Mesothelial cell of epicardium (in vitro differentiated cells): ENCODE results near the gene STK40. TPM values are rescaled to one million over a fixed set of nuclear protein-coding genes. Genes with fewer than 3 reads are reported as not detected.

Experiments used
- DNase-seq, 2 experiments: peaks; one replicate each; pipeline ENCODE4 v3.0.0; 2021; ENCODE audit warnings: low spot score in 2 of 2; ENCODE audit not compliant: unreplicated experiment in 2 of 2
- H3K27ac Mint-ChIP-seq: 2 replicates; pipeline ENCODE4 v1.8.0; 2021; ENCODE audit warnings: mixed read lengths
- H3K27me3 Mint-ChIP-seq: 2 replicates; pipeline ENCODE4 v1.8.0; 2021; ENCODE audit warnings: low read depth, mixed read lengths
- H3K36me3 Mint-ChIP-seq: 2 replicates; pipeline ENCODE4 v1.8.0; 2021; ENCODE audit warnings: mixed read lengths
- H3K4me1 Mint-ChIP-seq: 2 replicates; pipeline ENCODE4 v1.8.0; 2021; ENCODE audit warnings: mixed read lengths
- H3K4me3 Mint-ChIP-seq: 2 replicates; pipeline ENCODE4 v1.8.0; 2021; ENCODE audit warnings: mild to moderate bottlenecking, moderate library complexity, mixed read lengths
- H3K9me3 Mint-ChIP-seq: 2 replicates; pipeline ENCODE4 v1.8.0; 2021; ENCODE audit warnings: mixed read lengths
- total RNA-seq: library from RNA; stranded (reverse); gene quantifications from 3 replicates; pipeline ENCODE4 v1.2.1, GENCODE V29; 2021
- TF ChIP-seq, protein P1 (sequence below): fragments of 200-600 bp; sonication (generic); IDR thresholded peaks from one replicate; pipeline ENCODE4 v1.5.0; 2021; ENCODE audit warnings: antibody characterized with exemption; ENCODE audit not compliant: unreplicated experiment

Gene STK40
- total RNA-seq, 1 donor from 2014 or later, result 42.7 TPM

DNA sequence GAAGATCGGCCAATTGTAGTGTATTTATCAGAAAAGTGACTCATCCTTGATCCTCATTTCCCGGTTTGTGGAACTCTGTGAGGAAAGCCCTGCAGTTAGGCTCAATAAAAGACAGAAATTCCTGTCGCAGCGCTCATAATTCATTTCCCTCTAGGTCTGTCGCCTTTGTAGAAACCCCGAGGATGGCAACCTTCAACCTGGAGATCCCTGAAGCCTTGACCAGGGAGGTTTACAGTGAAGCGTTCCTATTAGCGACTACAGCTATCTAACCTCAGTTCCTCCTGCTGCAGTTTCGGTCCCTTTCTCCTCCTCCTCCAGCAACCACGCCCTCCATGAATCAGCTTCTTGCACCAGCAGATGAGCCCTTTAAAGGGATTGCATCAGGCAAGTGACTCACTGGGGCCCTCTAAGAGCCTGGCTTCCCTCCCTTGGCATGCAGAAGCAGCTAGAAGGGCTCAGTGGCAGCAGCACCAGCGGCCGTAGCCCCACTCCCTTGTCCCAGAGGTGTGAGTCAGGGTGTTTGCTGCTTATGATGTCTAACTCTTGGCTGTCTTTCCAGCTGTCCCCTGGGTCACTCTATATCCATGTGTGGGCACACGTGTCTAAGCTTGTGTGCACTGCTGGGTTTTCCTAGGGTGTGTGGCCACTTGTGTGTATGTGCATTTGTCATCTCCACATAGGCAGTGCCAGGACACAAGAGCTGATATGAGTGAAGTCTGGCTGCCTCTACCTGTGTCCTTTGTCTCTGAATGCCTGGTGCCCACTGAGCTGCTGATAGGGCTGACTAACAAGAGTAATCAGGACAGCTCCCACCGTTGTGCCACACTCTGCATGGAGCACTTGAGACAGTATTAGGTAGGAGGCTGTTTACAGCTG is 779 bp upstream of the STK40 start:
- Mint-ChIP-seq H3K36me3 (peaks cover 7% of the 10 kb centered on the region), H3K27me3 (no peaks in the 10 kb centered on the region), H3K9me3 (no peaks in the 10 kb centered on the region), H3K4me1 (peaks cover 33% of the 10 kb centered on the region), H3K27ac (peak overlapping the region; percentile 97), H3K4me3 (peak overlapping the region; percentile 95)
- TF ChIP-seq, protein P1, sequence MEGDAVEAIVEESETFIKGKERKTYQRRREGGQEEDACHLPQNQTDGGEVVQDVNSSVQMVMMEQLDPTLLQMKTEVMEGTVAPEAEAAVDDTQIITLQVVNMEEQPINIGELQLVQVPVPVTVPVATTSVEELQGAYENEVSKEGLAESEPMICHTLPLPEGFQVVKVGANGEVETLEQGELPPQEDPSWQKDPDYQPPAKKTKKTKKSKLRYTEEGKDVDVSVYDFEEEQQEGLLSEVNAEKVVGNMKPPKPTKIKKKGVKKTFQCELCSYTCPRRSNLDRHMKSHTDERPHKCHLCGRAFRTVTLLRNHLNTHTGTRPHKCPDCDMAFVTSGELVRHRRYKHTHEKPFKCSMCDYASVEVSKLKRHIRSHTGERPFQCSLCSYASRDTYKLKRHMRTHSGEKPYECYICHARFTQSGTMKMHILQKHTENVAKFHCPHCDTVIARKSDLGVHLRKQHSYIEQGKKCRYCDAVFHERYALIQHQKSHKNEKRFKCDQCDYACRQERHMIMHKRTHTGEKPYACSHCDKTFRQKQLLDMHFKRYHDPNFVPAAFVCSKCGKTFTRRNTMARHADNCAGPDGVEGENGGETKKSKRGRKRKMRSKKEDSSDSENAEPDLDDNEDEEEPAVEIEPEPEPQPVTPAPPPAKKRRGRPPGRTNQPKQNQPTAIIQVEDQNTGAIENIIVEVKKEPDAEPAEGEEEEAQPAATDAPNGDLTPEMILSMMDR, result no peak
- DNase-seq, result peak in 1 of 2 experiments; percentile 70

DNA sequence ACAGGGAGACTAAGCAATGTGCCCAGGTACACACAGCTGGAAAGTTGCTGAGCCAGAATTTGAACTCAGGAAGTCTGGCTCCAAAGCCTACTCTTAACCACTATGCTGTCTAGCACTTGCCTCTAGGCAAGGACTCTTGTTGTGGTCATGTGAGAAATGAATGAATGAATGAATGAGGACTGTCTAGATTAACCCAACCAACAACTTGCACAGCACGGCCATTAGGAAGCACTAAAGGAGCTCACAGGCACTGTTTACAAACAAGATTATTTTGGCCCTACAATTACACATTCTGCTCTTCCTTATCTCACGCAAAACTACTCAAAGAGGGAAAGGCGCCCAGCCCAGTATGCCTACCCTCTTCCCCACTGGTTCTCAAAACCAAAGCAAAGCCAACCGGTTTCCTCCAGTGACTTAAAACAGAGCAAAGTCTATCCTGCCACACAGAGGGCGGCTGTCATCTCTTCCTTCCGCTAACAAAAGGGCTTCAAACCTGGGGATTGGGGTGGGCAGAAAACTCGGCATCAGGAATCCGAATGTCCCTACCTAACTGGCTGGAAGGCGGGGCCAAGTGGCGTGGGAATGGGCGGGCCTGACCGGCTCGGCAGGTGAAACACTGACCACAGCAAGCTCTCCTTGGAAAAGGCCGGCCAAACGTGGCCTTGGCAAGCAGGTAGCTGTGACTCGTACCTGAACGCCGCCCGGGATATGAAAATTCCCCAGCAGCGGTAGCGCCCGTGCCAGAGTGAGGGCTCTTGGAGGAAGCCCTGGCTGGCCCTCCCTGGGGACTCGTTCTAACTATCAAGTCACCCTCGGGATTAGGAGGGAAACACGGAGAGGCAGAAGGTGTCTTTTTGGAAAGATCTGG is 948 bp downstream of the STK40 start:
- Mint-ChIP-seq H3K36me3 (peaks cover 2% of the 10 kb centered on the region), H3K4me3 (peak overlapping the region; percentile 95), H3K27me3 (no peaks in the 10 kb centered on the region), H3K9me3 (no peaks in the 10 kb centered on the region), H3K27ac (peak overlapping the region; percentile 96), H3K4me1 (peaks cover 33% of the 10 kb centered on the region)
- TF ChIP-seq, protein P1, result no peak
- peak in 1 of 2 experiments; percentile 56 for DNase-seq

DNA sequence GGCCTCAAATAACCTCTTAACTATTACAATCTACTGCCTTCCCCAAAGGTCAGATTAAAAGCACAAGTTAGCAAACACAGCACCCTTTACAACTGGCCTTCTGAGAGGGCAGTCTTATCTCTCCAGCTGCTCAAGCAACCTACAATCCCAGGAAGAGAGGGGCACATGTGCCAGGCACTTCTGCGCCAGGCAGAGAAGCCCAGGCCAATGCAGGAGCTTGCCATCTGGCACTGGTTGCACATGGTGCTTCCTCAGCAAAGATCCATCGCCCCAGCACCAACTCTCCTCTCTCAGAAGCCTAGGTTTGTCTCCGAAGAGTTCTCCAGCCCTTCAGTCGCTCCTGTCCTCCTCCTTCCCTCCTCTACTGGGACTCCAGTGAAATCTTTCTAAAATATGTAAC is 2.5 kb downstream of the STK40 start:
- H3K27me3 Mint-ChIP-seq, result no peaks in the 10 kb centered on the region
- TF ChIP-seq, protein P1, result no peak
- H3K9me3 Mint-ChIP-seq, result no peaks in the 10 kb centered on the region
- peak overlapping the region; percentile 66 for H3K27ac Mint-ChIP-seq
- no peak overlapping the region for H3K4me3 Mint-ChIP-seq
- no peaks in the 10 kb centered on the region for H3K36me3 Mint-ChIP-seq
- peaks cover 33% of the 10 kb centered on the region for H3K4me1 Mint-ChIP-seq
- no peak for DNase-seq

DNA sequence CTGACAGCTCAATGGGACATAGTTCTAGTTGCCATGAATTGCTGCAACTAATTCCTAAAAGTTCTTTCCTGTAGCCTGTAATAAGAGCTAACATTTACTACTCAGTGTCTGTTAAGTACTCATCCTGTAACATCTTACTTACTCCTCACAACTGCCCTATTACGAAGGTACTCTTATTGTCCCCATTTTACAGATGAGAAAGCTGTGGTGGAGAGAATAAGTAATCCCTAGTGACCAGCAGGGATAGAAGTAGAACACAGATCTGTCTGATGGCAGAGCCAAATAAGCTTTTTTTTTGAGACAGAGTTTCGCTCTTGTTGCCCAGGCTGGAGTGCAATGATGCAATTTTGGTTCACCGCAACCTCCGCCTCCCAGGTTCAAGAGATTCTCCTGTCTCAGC is 3.1 kb downstream of the STK40 start:
- TF ChIP-seq, protein P1, result no peak
- Mint-ChIP-seq H3K4me1 (peaks cover 32% of the 10 kb centered on the region), H3K4me3 (no peak overlapping the region), H3K27me3 (no peaks in the 10 kb centered on the region), H3K27ac (no peak overlapping the region), H3K9me3 (no peaks in the 10 kb centered on the region), H3K36me3 (no peaks in the 10 kb centered on the region)
- no peak for DNase-seq

DNA sequence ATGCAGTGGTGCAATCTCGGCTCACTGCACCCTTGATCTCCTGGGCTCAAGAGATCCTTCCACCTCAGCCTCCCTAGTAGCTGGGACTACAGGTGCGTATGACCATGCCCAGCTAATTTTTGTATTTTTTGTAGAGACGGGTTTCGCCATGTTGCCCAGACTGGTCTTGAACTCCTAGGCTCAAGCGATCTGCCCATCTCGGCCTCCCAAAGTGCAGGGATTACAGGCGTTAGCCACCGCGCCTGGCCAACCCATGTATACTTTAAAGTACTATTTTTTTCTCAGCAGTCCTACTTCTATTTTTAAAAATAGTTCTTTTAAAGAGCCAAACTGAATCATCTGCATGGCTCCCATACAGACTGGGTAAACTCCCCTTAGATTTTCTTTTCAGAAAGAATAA is 3.5 kb downstream of the STK40 start:
- Mint-ChIP-seq H3K36me3 (no peaks in the 10 kb centered on the region), H3K9me3 (no peaks in the 10 kb centered on the region), H3K4me1 (peaks cover 28% of the 10 kb centered on the region), H3K27ac (no peak overlapping the region), H3K27me3 (no peaks in the 10 kb centered on the region), H3K4me3 (no peak overlapping the region)
- TF ChIP-seq, protein P1, result no peak
- DNase-seq, result no peak
